GM23338 (cell line): Measurements from ENCODE around the gene VPS37C. TPM values are rescaled to one million over a fixed set of nuclear protein-coding genes. Genes with fewer than 3 reads are reported as not detected.

Experiments used
- ATAC-seq: fragments of 200-7000 bp; cut with Tn5 transposase; 3 replicates; pipeline ENCODE4 v1.9.1; 2020
- DNase-seq: peaks from one replicate; pipeline ENCODE4 v3.0.0-alpha.2; 2015; ENCODE audit warnings: low spot score
- H2AFZ ChIP-seq: fragments of 200-600 bp; sonication (generic); 2 replicates; pipeline ENCODE4 v1.8.0; 2016; ENCODE audit warnings: antibody characterized with exemption, mild to moderate bottlenecking, moderate library complexity
- H3F3A ChIP-seq: fragments of 200-600 bp; sonication (generic); replicated peaks from 2 replicates; pipeline ENCODE4 v1.8.0; 2017; ENCODE audit warnings: antibody characterized with exemption, mixed run types, low read depth
- H3K27ac ChIP-seq: fragments of 200-600 bp; sonication (generic); 2 replicates; pipeline ENCODE4 v1.6.1; 2016; ENCODE audit warnings: low read depth
- H3K27me3 ChIP-seq: fragments of 200-600 bp; sonication (generic); 2 replicates; pipeline ENCODE4 v1.8.0; 2016; ENCODE audit warnings: mild to moderate bottlenecking, mixed run types, moderate library complexity; ENCODE audit not compliant: insufficient read depth
- H3K36me3 ChIP-seq: fragments of 200-600 bp; sonication (generic); 2 replicates; pipeline ENCODE4 v1.8.0; 2016; ENCODE audit warnings: mild to moderate bottlenecking; ENCODE audit not compliant: insufficient read depth
- H3K4me1 ChIP-seq: fragments of 200-600 bp; sonication (generic); 2 replicates; pipeline ENCODE4 v1.8.0; 2016; ENCODE audit warnings: mild to moderate bottlenecking, moderate library complexity; ENCODE audit not compliant: insufficient read depth
- H3K4me2 ChIP-seq: fragments of 200-600 bp; sonication (generic); 2 replicates; pipeline ENCODE4 v1.7.1; 2017; ENCODE audit warnings: mixed run types
- H3K4me3 ChIP-seq: fragments of 200-600 bp; sonication (generic); 2 replicates; pipeline ENCODE4 v1.6.1; 2016; ENCODE audit warnings: mixed run types
- H3K79me2 ChIP-seq: fragments of 200-600 bp; sonication (generic); replicated peaks from 2 replicates; pipeline ENCODE4 v1.8.0; 2017; ENCODE audit warnings: mild to moderate bottlenecking; ENCODE audit not compliant: insufficient read depth
- H3K9me2 ChIP-seq: fragments of 200-600 bp; sonication (generic); 2 replicates; pipeline ENCODE4 v1.8.0; 2017; ENCODE audit not compliant: insufficient read depth
- H4K20me1 ChIP-seq: fragments of 200-600 bp; sonication (generic); replicated peaks from 2 replicates; pipeline ENCODE4 v1.8.0; 2017; ENCODE audit warnings: mild to moderate bottlenecking; ENCODE audit not compliant: insufficient read depth
- H3K27ac Mint-ChIP-seq: 2 replicates; pipeline ENCODE4 v1.8.0; 2020; ENCODE audit warnings: inconsistent platforms, mild to moderate bottlenecking, moderate library complexity, mixed read lengths
- H3K27me3 Mint-ChIP-seq: 3 replicates; pipeline ENCODE4 v1.8.0; 2022; ENCODE audit warnings: low read depth, mild to moderate bottlenecking, moderate library complexity, mixed read lengths, inconsistent platforms; ENCODE audit not compliant: insufficient read depth, poor library complexity
- H3K36me3 Mint-ChIP-seq: 3 replicates; pipeline ENCODE4 v1.8.0; 2021; ENCODE audit warnings: low read depth, mild to moderate bottlenecking, inconsistent platforms, moderate library complexity, mixed read lengths
- H3K4me1 Mint-ChIP-seq: 3 replicates; pipeline ENCODE4 v1.8.0; 2020; ENCODE audit warnings: mild to moderate bottlenecking, inconsistent platforms, mixed read lengths
- H3K4me3 Mint-ChIP-seq: 3 replicates; pipeline ENCODE4 v1.8.0; 2021; ENCODE audit warnings: moderate library complexity, mild to moderate bottlenecking, inconsistent platforms, mixed read lengths
- H3K9me3 Mint-ChIP-seq: 3 replicates; pipeline ENCODE4 v1.8.0; 2020; ENCODE audit warnings: moderate library complexity, mild to moderate bottlenecking, inconsistent platforms, mixed read lengths
- CREB1 ChIP-seq: fragments of 250-450 bp; sonication (Bioruptor Pico); IDR thresholded peaks from 2 replicates; pipeline ENCODE4 v1.5.0; 2020; ENCODE audit warnings: low read depth, mild to moderate bottlenecking, moderate library complexity
- CTCF ChIP-seq, 2 experiments: fragments of 200-600 bp in 1 of 2; sonication (generic) in 1 of 2; conservative IDR thresholded peaks; 2 replicates each; pipeline versions ENCODE4 v1.5.1 to v1.6.1; 2016 to 2017; ENCODE audit warnings: antibody characterized with exemption in 2 of 2, low read depth in 2 of 2, mild to moderate bottlenecking in 2 of 2, moderate library complexity in 1 of 2
- ETS1 ChIP-seq: IDR thresholded peaks from 2 replicates; pipeline ENCODE4 v1.6.1; 2016; ENCODE audit warnings: antibody characterized with exemption
- EZH2 ChIP-seq: fragments of 200-600 bp; sonication (generic); IDR thresholded peaks from one replicate; pipeline ENCODE4 v1.8.0; 2017; ENCODE audit warnings: antibody characterized with exemption, mild to moderate bottlenecking, low read depth; ENCODE audit not compliant: unreplicated experiment
- EZH2phosphoT487 ChIP-seq: fragments of 200-600 bp; sonication (generic); IDR thresholded peaks from one replicate; pipeline ENCODE4 v1.8.1; 2018; ENCODE audit warnings: antibody characterized with exemption; ENCODE audit not compliant: unreplicated experiment
- POLR2AphosphoS5 ChIP-seq: IDR thresholded peaks from 2 replicates; pipeline ENCODE4 v1.6.1; 2016; ENCODE audit warnings: antibody characterized with exemption, low read depth
- STAT1 ChIP-seq: IDR thresholded peaks from one replicate; pipeline ENCODE4 v1.6.1; 2016; ENCODE audit warnings: antibody characterized with exemption; ENCODE audit not compliant: unreplicated experiment
- ZNF114 ChIP-seq: fragments of 250-450 bp; sonication (Bioruptor Pico); IDR thresholded peaks from 2 replicates; pipeline ENCODE4 v1.5.0; 2020; ENCODE audit warnings: mild to moderate bottlenecking, moderate library complexity
- ZNF331 ChIP-seq: fragments of 250-450 bp; sonication (Bioruptor Pico); IDR thresholded peaks from 2 replicates; pipeline ENCODE4 v1.5.0; 2020; ENCODE audit warnings: low read depth, mild to moderate bottlenecking, moderate library complexity
- polyA plus RNA-seq: library from polyadenylated mRNA; unstranded; fragments of >200 nt; fragmentation: Nextera tagmentation; extraction: Ambion mirVana; gene quantifications from 2 replicates; pipeline ENCODE4 v1.2.1, GENCODE V29; 2016
- total RNA-seq: library from RNA; depleted of rRNA; stranded (reverse); fragments of >200 nt; shearing (Covaris generic); gene quantifications from 2 replicates; pipeline ENCODE4 v1.2.3, GENCODE V29; 2014
- TF ChIP-seq, protein P1 (sequence below): fragments of 250-450 bp; sonication (Bioruptor Pico); IDR thresholded peaks from 2 replicates; pipeline ENCODE4 v1.5.0; 2020; ENCODE audit warnings: mild to moderate bottlenecking, moderate library complexity

VPS37C gene
- total and polyA plus RNA-seq, 2 experiments from 2014 or later, result 8.8 to 19.4 TPM

GRCh38 chr11:61113201-61113600, 48.0 kb downstream of the VPS37C start:
- H3K4me2 ChIP-seq, result no peak overlapping the region

More at GRCh38 chr11:61113201-61113600, 48.0 kb downstream of the VPS37C start:
- Mint-ChIP-seq H3K27me3 (peaks cover 6% of the 10 kb centered on the region), H3K36me3 (no peaks in the 10 kb centered on the region), H3K27ac (no peak overlapping the region), H3K9me3 (no peaks in the 10 kb centered on the region), H3K4me1 (no peaks in the 10 kb centered on the region), H3K4me3 (no peak overlapping the region)
- Histone ChIP-seq H3K4me1 (no peaks in the 10 kb centered on the region), H3K9me2 (no peaks in the 10 kb centered on the region), H3K79me2 (no peaks in the 10 kb centered on the region), H3F3A (no peaks in the 10 kb centered on the region), H3K27ac (no peak overlapping the region), H3K27me3 (no peaks in the 10 kb centered on the region), H3K4me3 (no peak overlapping the region), H2AFZ (no peak overlapping the region), H4K20me1 (no peaks in the 10 kb centered on the region), H3K36me3 (no peaks in the 10 kb centered on the region)
- TF ChIP-seq POLR2AphosphoS5 (no peak), ZNF331 (CRISPR knock-in tag) (no peak), ETS1 (no peak), CTCF (conservative IDR thresholded peaks at IDR 0.05; ENCODE audit: low read depth in 2 of 2) (no peak), EZH2phosphoT487 (no peak), ZNF114 (CRISPR knock-in tag) (no peak), CREB1 (no peak), STAT1 (no peak), EZH2 (no peak)
- TF ChIP-seq, protein P1, sequence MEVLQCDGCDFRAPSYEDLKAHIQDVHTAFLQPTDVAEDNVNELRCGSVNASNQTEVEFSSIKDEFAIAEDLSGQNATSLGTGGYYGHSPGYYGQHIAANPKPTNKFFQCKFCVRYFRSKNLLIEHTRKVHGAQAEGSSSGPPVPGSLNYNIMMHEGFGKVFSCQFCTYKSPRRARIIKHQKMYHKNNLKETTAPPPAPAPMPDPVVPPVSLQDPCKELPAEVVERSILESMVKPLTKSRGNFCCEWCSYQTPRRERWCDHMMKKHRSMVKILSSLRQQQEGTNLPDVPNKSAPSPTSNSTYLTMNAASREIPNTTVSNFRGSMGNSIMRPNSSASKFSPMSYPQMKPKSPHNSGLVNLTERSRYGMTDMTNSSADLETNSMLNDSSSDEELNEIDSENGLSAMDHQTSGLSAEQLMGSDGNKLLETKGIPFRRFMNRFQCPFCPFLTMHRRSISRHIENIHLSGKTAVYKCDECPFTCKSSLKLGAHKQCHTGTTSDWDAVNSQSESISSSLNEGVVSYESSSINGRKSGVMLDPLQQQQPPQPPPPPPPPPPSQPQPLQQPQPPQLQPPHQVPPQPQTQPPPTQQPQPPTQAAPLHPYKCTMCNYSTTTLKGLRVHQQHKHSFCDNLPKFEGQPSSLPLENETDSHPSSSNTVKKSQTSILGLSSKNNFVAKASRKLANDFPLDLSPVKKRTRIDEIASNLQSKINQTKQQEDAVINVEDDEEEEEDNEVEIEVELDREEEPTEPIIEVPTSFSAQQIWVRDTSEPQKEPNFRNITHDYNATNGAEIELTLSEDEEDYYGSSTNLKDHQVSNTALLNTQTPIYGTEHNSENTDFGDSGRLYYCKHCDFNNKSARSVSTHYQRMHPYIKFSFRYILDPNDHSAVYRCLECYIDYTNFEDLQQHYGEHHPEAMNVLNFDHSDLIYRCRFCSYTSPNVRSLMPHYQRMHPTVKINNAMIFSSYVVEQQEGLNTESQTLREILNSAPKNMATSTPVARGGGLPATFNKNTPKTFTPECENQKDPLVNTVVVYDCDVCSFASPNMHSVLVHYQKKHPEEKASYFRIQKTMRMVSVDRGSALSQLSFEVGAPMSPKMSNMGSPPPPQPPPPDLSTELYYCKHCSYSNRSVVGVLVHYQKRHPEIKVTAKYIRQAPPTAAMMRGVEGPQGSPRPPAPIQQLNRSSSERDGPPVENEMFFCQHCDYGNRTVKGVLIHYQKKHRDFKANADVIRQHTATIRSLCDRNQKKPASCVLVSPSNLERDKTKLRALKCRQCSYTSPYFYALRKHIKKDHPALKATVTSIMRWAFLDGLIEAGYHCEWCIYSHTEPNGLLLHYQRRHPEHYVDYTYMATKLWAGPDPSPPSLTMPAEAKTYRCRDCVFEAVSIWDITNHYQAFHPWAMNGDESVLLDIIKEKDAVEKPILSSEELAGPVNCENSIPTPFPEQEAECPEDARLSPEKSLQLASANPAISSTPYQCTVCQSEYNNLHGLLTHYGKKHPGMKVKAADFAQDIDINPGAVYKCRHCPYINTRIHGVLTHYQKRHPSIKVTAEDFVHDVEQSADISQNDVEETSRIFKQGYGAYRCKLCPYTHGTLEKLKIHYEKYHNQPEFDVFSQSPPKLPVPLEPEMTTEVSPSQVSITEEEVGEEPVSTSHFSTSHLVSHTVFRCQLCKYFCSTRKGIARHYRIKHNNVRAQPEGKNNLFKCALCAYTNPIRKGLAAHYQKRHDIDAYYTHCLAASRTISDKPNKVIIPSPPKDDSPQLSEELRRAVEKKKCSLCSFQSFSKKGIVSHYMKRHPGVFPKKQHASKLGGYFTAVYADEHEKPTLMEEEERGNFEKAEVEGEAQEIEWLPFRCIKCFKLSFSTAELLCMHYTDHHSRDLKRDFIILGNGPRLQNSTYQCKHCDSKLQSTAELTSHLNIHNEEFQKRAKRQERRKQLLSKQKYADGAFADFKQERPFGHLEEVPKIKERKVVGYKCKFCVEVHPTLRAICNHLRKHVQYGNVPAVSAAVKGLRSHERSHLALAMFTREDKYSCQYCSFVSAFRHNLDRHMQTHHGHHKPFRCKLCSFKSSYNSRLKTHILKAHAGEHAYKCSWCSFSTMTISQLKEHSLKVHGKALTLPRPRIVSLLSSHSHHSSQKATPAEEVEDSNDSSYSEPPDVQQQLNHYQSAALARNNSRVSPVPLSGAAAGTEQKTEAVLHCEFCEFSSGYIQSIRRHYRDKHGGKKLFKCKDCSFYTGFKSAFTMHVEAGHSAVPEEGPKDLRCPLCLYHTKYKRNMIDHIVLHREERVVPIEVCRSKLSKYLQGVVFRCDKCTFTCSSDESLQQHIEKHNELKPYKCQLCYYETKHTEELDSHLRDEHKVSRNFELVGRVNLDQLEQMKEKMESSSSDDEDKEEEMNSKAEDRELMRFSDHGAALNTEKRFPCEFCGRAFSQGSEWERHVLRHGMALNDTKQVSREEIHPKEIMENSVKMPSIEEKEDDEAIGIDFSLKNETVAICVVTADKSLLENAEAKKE (CRISPR knock-in tag), result no peak
- DNase-seq (no peak), ATAC-seq (no peak)
